Activated B cell treated with CpG ODN at 0.5 μM for 24 hours (primary cell): ENCODE results near the gene ANKH. TPM values are rescaled to one million over a fixed set of nuclear protein-coding genes. Genes with fewer than 3 reads are reported as not detected.

ENCODE experiments used
- ATAC-seq: fragments of 200-7000 bp; cut with Tn5 transposase; one replicate; pipeline ENCODE4 v1.10.0; 2021; ENCODE audit warnings: low read depth, mild to moderate bottlenecking, moderate library complexity
- CTCF ChIA-PET: fragments of 350-600 bp; sonication (Branson Sonifier 250); formaldehyde crosslinking; loops from one replicate; lab custom pipeline; 2021; ENCODE audit warnings: antibody characterized with exemption; lab: Charles Lee
- POLR2A ChIA-PET: fragments of 350-600 bp; sonication (Branson Sonifier 250); formaldehyde crosslinking; loops from one replicate; lab custom pipeline; 2021; ENCODE audit warnings: antibody characterized with exemption; lab: Charles Lee
- DNase-seq: peaks from one replicate; pipeline ENCODE4 v3.0.0; 2022
- H3K27ac Mint-ChIP-seq: one replicate; pipeline ENCODE4 v1.8.0; 2020; ENCODE audit warnings: mixed read lengths
- H3K27me3 Mint-ChIP-seq: one replicate; pipeline ENCODE4 v1.8.0; 2021; ENCODE audit warnings: mixed read lengths
- H3K36me3 Mint-ChIP-seq: one replicate; pipeline ENCODE4 v1.8.0; 2021; ENCODE audit warnings: low read depth, mixed read lengths
- H3K4me1 Mint-ChIP-seq: one replicate; pipeline ENCODE4 v1.8.0; 2021; ENCODE audit warnings: mixed read lengths
- H3K4me3 Mint-ChIP-seq: one replicate; pipeline ENCODE4 v1.8.0; 2020; ENCODE audit warnings: mild to moderate bottlenecking, mixed read lengths
- H3K9me3 Mint-ChIP-seq: one replicate; pipeline ENCODE4 v1.8.0; 2020; ENCODE audit warnings: mixed read lengths
- CTCF ChIP-seq: fragments of 200-600 bp; IDR thresholded peaks from one replicate; pipeline ENCODE4 v1.8.0; 2022; ENCODE audit warnings: antibody characterized with exemption, mild to moderate bottlenecking
- intact Hi-C: fragments of 100-400 bp; cut with micrococcal nuclease; formaldehyde crosslinking; loops from one replicate; pipeline ENCODE4 v1.15.1; 2024
- total RNA-seq: library from RNA; stranded (reverse); gene quantifications from 2 replicates; pipeline ENCODE4 v1.2.3, GENCODE V29; 2022

Gene ANKH
- total RNA-seq, 1 donor from 2014 or later = 43.3 TPM

- H3K9me3 Mint-ChIP-seq = no peaks in the 10 kb centered on the region
- H3K27me3 Mint-ChIP-seq = no peaks in the 10 kb centered on the region
- peak overlapping the region; percentile 79 for H3K4me3 Mint-ChIP-seq
- H3K27ac Mint-ChIP-seq = peak overlapping the region; percentile 92
- POLR2A ChIA-PET = interaction anchor here (0.6 to 1.0 kb wide), 4 partner anchors 10 to 60 kb away, joined by 3 to 4 read pairs (median 4); partner anchors contain the start of gene ANKH
- ATAC-seq = no peak
- peaks cover 48% of the 10 kb centered on the region for H3K4me1 Mint-ChIP-seq
- no peak for TF ChIP-seq CTCF
- DNase-seq = no peak
- H3K36me3 Mint-ChIP-seq = no peaks in the 10 kb centered on the region
- CTCF ChIA-PET = no interaction called here
- intact Hi-C loops = loop anchor here (5.0 kb wide), 2 partner anchors 41 to 84 kb away; no protein-coding TSS in a partner anchor
Observed at GRCh38 chr5:14810928-14811572, 60.5 kb downstream of the ANKH start.

- Mint-ChIP-seq H3K4me1 (peaks cover 48% of the 10 kb centered on the region), H3K27ac (peak overlapping the region; percentile 92), H3K9me3 (no peaks in the 10 kb centered on the region), H3K4me3 (peak overlapping the region; percentile 79), H3K27me3 (no peaks in the 10 kb centered on the region), H3K36me3 (no peaks in the 10 kb centered on the region)
- ChIA-PET CTCF (interaction anchor here (1.3 kb wide), 1 partner anchor 60 kb away, joined by 4 read pairs; no protein-coding TSS in a partner anchor), POLR2A (interaction anchor here (0.8 to 1.7 kb wide), 10 partner anchors 8 to 598 kb away, joined by 3 to 21 read pairs (median 5); no protein-coding TSS in a partner anchor)
- no peak for ATAC-seq
- no peak for TF ChIP-seq CTCF
- intact Hi-C loops = loop anchor here (5.0 kb wide), 2 partner anchors 42 to 83 kb away; no protein-coding TSS in a partner anchor
- no peak for DNase-seq
Observed at GRCh38 chr5:14810282-14810681, 61.3 kb downstream of the ANKH start.

- H3K36me3 Mint-ChIP-seq = peaks cover 7% of the 10 kb centered on the region
- intact Hi-C loops = loop anchor here (1.0 to 5.0 kb wide), 6 partner anchors 43 to 188 kb away; partner anchors contain the start of gene ANKH
- H3K4me3 Mint-ChIP-seq = peak overlapping the region; percentile 79
- no peaks in the 10 kb centered on the region for H3K27me3 Mint-ChIP-seq
- ATAC-seq = peak; percentile 95
- no peaks in the 10 kb centered on the region for H3K9me3 Mint-ChIP-seq
- H3K27ac Mint-ChIP-seq = peak overlapping the region; percentile 92
- CTCF ChIA-PET = interaction anchor here (1.3 kb wide), 1 partner anchor 61 kb away, joined by 4 read pairs; no protein-coding TSS in a partner anchor
- POLR2A ChIA-PET = interaction anchor here (0.6 to 1.7 kb wide), 14 partner anchors 9 to 597 kb away, joined by 3 to 21 read pairs (median 5); no protein-coding TSS in a partner anchor
- no peak for TF ChIP-seq CTCF
- H3K4me1 Mint-ChIP-seq = peaks cover 48% of the 10 kb centered on the region
- peak; percentile 47 for DNase-seq
Observed at GRCh38 chr5:14809369-14810155, 62.0 kb downstream of the ANKH start.

GRCh38 chr5:14807471-14807870 lies 64.1 kb downstream of the ANKH start:
- ChIA-PET POLR2A (no interaction called here), CTCF (no interaction called here)
- no peaks in the 10 kb centered on the region for H3K9me3 Mint-ChIP-seq
- no peak for ATAC-seq
- DNase-seq = no peak
- no peaks in the 10 kb centered on the region for H3K27me3 Mint-ChIP-seq
- no peak for TF ChIP-seq CTCF
- peaks cover 32% of the 10 kb centered on the region for H3K4me1 Mint-ChIP-seq
- H3K36me3 Mint-ChIP-seq = peaks cover 12% of the 10 kb centered on the region
- no peak overlapping the region for H3K4me3 Mint-ChIP-seq
- no peak overlapping the region for H3K27ac Mint-ChIP-seq
- intact Hi-C loops = no loop called here

GRCh38 chr5:14806456-14806855 lies 65.1 kb downstream of the ANKH start:
- H3K4me1 Mint-ChIP-seq = peaks cover 32% of the 10 kb centered on the region
- ChIA-PET POLR2A (no interaction called here), CTCF (no interaction called here)
- peaks cover 12% of the 10 kb centered on the region for H3K36me3 Mint-ChIP-seq
- DNase-seq (no peak), ATAC-seq (no peak)
- intact Hi-C loops = no loop called here
- TF ChIP-seq CTCF = no peak
- H3K27me3 Mint-ChIP-seq = no peaks in the 10 kb centered on the region
- H3K4me3 Mint-ChIP-seq = no peak overlapping the region
- no peak overlapping the region for H3K27ac Mint-ChIP-seq
- no peaks in the 10 kb centered on the region for H3K9me3 Mint-ChIP-seq
